Trophoblast cell (in vitro differentiated cells and primary cell): ENCODE data around the gene PXDC1.

Experiments used
- DNase-seq, 2 donors: peaks; one replicate each; pipeline ENCODE4 v3.0.0-alpha.2; 2016
- H2AFZ ChIP-seq: 2 replicates; pipeline ENCODE4 v1.6.1; 2013; ENCODE audit warnings: low read length, moderate library complexity, mild to moderate bottlenecking; ENCODE audit not compliant: insufficient read depth, poor library complexity
- H2AK5ac ChIP-seq: 2 replicates; pipeline ENCODE4 v1.6.1; 2013; ENCODE audit warnings: mild to moderate bottlenecking, low read length
- H2BK120ac ChIP-seq: 2 replicates; pipeline ENCODE4 v1.6.1; 2013; ENCODE audit warnings: low read length, mild to moderate bottlenecking, moderate library complexity; ENCODE audit not compliant: insufficient read depth, poor library complexity
- H2BK12ac ChIP-seq: 2 replicates; pipeline ENCODE4 v1.6.1; 2013; ENCODE audit warnings: mild to moderate bottlenecking, low read length, moderate library complexity
- H2BK5ac ChIP-seq: 2 replicates; pipeline ENCODE4 v1.6.1; 2013; ENCODE audit warnings: low read length, low read depth, moderate library complexity, mild to moderate bottlenecking; ENCODE audit not compliant: poor library complexity
- H3K14ac ChIP-seq: 2 replicates; pipeline ENCODE4 v1.6.1; 2013; ENCODE audit warnings: mild to moderate bottlenecking, low read length
- H3K18ac ChIP-seq: 2 replicates; pipeline ENCODE4 v1.6.1; 2013; ENCODE audit warnings: mild to moderate bottlenecking, low read length
- H3K23ac ChIP-seq: 2 replicates; pipeline ENCODE4 v1.6.1; 2013; ENCODE audit warnings: low read length
- H3K27ac ChIP-seq: 2 replicates; pipeline ENCODE4 v1.5.1; 2013; ENCODE audit warnings: low read depth, mild to moderate bottlenecking, inconsistent platforms, low read length, moderate library complexity
- H3K27me3 ChIP-seq: 2 replicates; pipeline ENCODE4 v1.6.1; 2013; ENCODE audit warnings: inconsistent platforms, mild to moderate bottlenecking, low read length, moderate library complexity; ENCODE audit not compliant: insufficient read depth
- H3K36me3 ChIP-seq, 2 experiments: 1 replicate in 1 of 2; 2 replicates in 1 of 2; pipeline ENCODE4 v1.6.1; 2013; ENCODE audit warnings: low read length in 2 of 2, mild to moderate bottlenecking in 2 of 2, moderate library complexity in 1 of 2; ENCODE audit not compliant: insufficient read depth in 2 of 2, control insufficient read depth in 1 of 2
- H3K4ac ChIP-seq: 2 replicates; pipeline ENCODE4 v1.6.1; 2013; ENCODE audit warnings: low read depth, mild to moderate bottlenecking, low read length, moderate library complexity
- H3K4me1 ChIP-seq, 2 experiments: 1 replicate in 1 of 2; 2 replicates in 1 of 2; pipeline ENCODE4 v1.6.1; 2013; ENCODE audit warnings: low read length in 2 of 2, mild to moderate bottlenecking in 2 of 2, moderate library complexity in 1 of 2; ENCODE audit not compliant: insufficient read depth in 2 of 2, control insufficient read depth in 1 of 2
- H3K4me2 ChIP-seq: 2 replicates; pipeline ENCODE4 v1.6.1; 2013; ENCODE audit warnings: inconsistent platforms, mild to moderate bottlenecking, low read length, moderate library complexity
- H3K4me3 ChIP-seq: 2 replicates; pipeline ENCODE4 v1.5.1; 2013; ENCODE audit warnings: mild to moderate bottlenecking, low read depth, low read length, inconsistent platforms
- H3K79me1 ChIP-seq: one replicate; pipeline ENCODE4 v1.6.1; 2013; ENCODE audit warnings: low read length
- H3K79me2 ChIP-seq: 2 replicates; pipeline ENCODE4 v1.6.1; 2013; ENCODE audit warnings: low read length, mild to moderate bottlenecking; ENCODE audit not compliant: control insufficient read depth, insufficient read depth, poor library complexity
- H3K9ac ChIP-seq: 2 replicates; pipeline ENCODE4 v1.6.1; 2013; ENCODE audit warnings: mild to moderate bottlenecking, low read length
- H3K9me3 ChIP-seq: 2 replicates; pipeline ENCODE4 v1.6.1; 2013; ENCODE audit warnings: low read depth, mild to moderate bottlenecking, control low read depth, inconsistent platforms, low read length; ENCODE audit not compliant: insufficient read depth
- H4K12ac ChIP-seq: 2 replicates; pipeline ENCODE4 v1.6.1; 2013; ENCODE audit warnings: low read depth, mild to moderate bottlenecking, low read length, moderate library complexity
- H4K8ac ChIP-seq: 2 replicates; pipeline ENCODE4 v1.6.1; 2013; ENCODE audit warnings: low read depth, mild to moderate bottlenecking, low read length, moderate library complexity
- H4K91ac ChIP-seq: one replicate; pipeline ENCODE4 v1.6.1; 2013; ENCODE audit warnings: low read depth, mild to moderate bottlenecking, low read length, moderate library complexity
- WGBS: extraction: QIAGEN DNeasy Blood & Tissue Kit; methylation state at CpG from one replicate; pipeline ENCODE4 v1.1.7; 2013; ENCODE audit warnings: missing lambda C conversion rate; ENCODE audit not compliant: insufficient read length, insufficient coverage; ENCODE audit errors: extremely low coverage; 5-methylcytosine and 5-hydroxymethylcytosine counted together

The PXDC1 gene

GRCh38 chr6:3731700-3732099 lies 19.8 kb downstream of the PXDC1 start:
- no peak overlapping the region for H2BK120ac ChIP-seq
- no peak for DNase-seq
- H2AFZ ChIP-seq: no peak overlapping the region
- H3K4me1 ChIP-seq: no peaks in the 10 kb centered on the region
- no peaks in the 10 kb centered on the region for H3K79me1 ChIP-seq
- peaks cover 2% of the 10 kb centered on the region for H3K9me3 ChIP-seq
- H3K4ac ChIP-seq: no peak overlapping the region
- no peak overlapping the region for H3K4me2 ChIP-seq
- no peaks in the 10 kb centered on the region for H3K79me2 ChIP-seq
- H3K36me3 ChIP-seq: peaks cover 48 to 70% of the 10 kb centered on the region in 2 experiments
- no peak overlapping the region for H3K4me3 ChIP-seq
- WGBS: no CpG with 5 or more reads among the region's 7 CpGs
- no peak overlapping the region for H4K8ac ChIP-seq
- H3K23ac ChIP-seq: no peak overlapping the region
- no peaks in the 10 kb centered on the region for H3K27me3 ChIP-seq
- no peak overlapping the region for H3K27ac ChIP-seq
- H2AK5ac ChIP-seq: no peak overlapping the region
- no peak overlapping the region for H3K14ac ChIP-seq
- H3K9ac ChIP-seq: no peak overlapping the region
- no peak overlapping the region for H2BK12ac ChIP-seq
- no peak overlapping the region for H2BK5ac ChIP-seq
- no peak overlapping the region for H4K12ac ChIP-seq
- H4K91ac ChIP-seq: no peak overlapping the region
- H3K18ac ChIP-seq: no peak overlapping the region

GRCh38 chr6:3729603-3730344 lies 21.7 kb downstream of the PXDC1 start:
- no peak overlapping the region for H2BK120ac ChIP-seq
- no peak overlapping the region for H3K27ac ChIP-seq
- no peaks in the 10 kb centered on the region for H3K27me3 ChIP-seq
- H2AFZ ChIP-seq: no peak overlapping the region
- no peak overlapping the region for H2BK12ac ChIP-seq
- H2BK5ac ChIP-seq: no peak overlapping the region
- no peak overlapping the region for H2AK5ac ChIP-seq
- H3K14ac ChIP-seq: no peak overlapping the region
- no peak overlapping the region for H3K4me3 ChIP-seq
- H3K9ac ChIP-seq: no peak overlapping the region
- H3K36me3 ChIP-seq: peaks cover 56 to 74% of the 10 kb centered on the region in 2 experiments
- no peak overlapping the region for H4K12ac ChIP-seq
- H4K8ac ChIP-seq: no peak overlapping the region
- no peak overlapping the region for H3K4ac ChIP-seq
- no peaks in the 10 kb centered on the region for H3K79me1 ChIP-seq
- H3K79me2 ChIP-seq: no peaks in the 10 kb centered on the region
- WGBS: no CpG with 5 or more reads among the region's 9 CpGs
- H4K91ac ChIP-seq: no peak overlapping the region
- no peak overlapping the region for H3K4me2 ChIP-seq
- H3K18ac ChIP-seq: no peak overlapping the region
- no peak for DNase-seq
- H3K4me1 ChIP-seq: peaks cover 0 to under 1% of the 10 kb centered on the region in 2 experiments
- H3K9me3 ChIP-seq: peaks cover 2% of the 10 kb centered on the region
- no peak overlapping the region for H3K23ac ChIP-seq

DNA sequence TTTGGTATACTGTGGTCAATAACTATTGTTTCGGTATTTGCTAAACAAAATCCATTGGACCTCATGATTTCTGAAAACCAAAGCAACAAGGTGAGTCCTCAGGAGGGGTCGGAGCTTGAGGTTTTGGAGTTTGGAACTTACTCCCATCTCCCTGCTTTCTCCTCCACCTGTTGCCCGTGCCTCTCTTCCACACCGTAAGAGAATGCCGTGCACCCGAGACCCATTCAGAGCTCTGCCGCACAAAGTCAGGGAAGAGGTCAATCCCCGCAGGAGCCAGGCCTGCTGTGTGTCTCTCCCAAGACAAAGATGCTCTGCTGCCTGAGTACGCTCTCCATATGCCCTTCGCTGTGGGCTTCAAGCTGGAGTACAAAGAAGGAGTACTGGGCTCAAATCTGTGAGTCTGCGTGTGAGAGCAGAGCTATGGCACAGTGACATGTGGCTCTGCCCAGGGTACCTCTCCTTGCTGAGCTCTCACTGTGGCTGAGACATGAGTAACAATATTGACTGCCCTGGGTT lies 23.9 kb downstream of the PXDC1 start:
- H4K91ac ChIP-seq: no peak overlapping the region
- no peak overlapping the region for H2BK5ac ChIP-seq
- H3K36me3 ChIP-seq: peaks cover 57 to 75% of the 10 kb centered on the region in 2 experiments
- no peak overlapping the region for H2AK5ac ChIP-seq
- H2BK12ac ChIP-seq: no peak overlapping the region
- H3K18ac ChIP-seq: no peak overlapping the region
- H3K4ac ChIP-seq: no peak overlapping the region
- H3K27ac ChIP-seq: no peak overlapping the region
- no peaks in the 10 kb centered on the region for H3K79me2 ChIP-seq
- no peak overlapping the region for H4K12ac ChIP-seq
- H3K4me2 ChIP-seq: no peak overlapping the region
- H4K8ac ChIP-seq: no peak overlapping the region
- H2BK120ac ChIP-seq: no peak overlapping the region
- peaks cover 3% of the 10 kb centered on the region for H3K9me3 ChIP-seq
- H3K23ac ChIP-seq: no peak overlapping the region
- WGBS: no CpG with 5 or more reads among the region's 11 CpGs
- no peaks in the 10 kb centered on the region for H3K27me3 ChIP-seq
- no peak overlapping the region for H3K14ac ChIP-seq
- H3K9ac ChIP-seq: no peak overlapping the region
- no peaks in the 10 kb centered on the region for H3K79me1 ChIP-seq
- peaks cover 0 to 6% of the 10 kb centered on the region in 2 experiments for H3K4me1 ChIP-seq
- no peak for DNase-seq
- H3K4me3 ChIP-seq: no peak overlapping the region
- no peak overlapping the region for H2AFZ ChIP-seq

- H3K4me2 ChIP-seq: no peak overlapping the region
- no peaks in the 10 kb centered on the region for H3K79me2 ChIP-seq
- no peaks in the 10 kb centered on the region for H3K79me1 ChIP-seq
- H3K27me3 ChIP-seq: no peaks in the 10 kb centered on the region
- WGBS: no CpG with 5 or more reads among the region's 5 CpGs
- no peak overlapping the region for H3K4ac ChIP-seq
- H3K9ac ChIP-seq: no peak overlapping the region
- H2BK5ac ChIP-seq: no peak overlapping the region
- no peak overlapping the region for H2AFZ ChIP-seq
- no peak overlapping the region for H4K12ac ChIP-seq
- no peak for DNase-seq
- no peak overlapping the region for H3K27ac ChIP-seq
- no peak overlapping the region for H3K4me3 ChIP-seq
- no peak overlapping the region for H3K14ac ChIP-seq
- H2AK5ac ChIP-seq: no peak overlapping the region
- H3K4me1 ChIP-seq: peaks cover under 1 to 10% of the 10 kb centered on the region in 2 experiments
- no peak overlapping the region for H3K18ac ChIP-seq
- H2BK12ac ChIP-seq: no peak overlapping the region
- peaks cover 3% of the 10 kb centered on the region for H3K9me3 ChIP-seq
- H4K91ac ChIP-seq: no peak overlapping the region
- peaks cover 58 to 75% of the 10 kb centered on the region in 2 experiments for H3K36me3 ChIP-seq
- H4K8ac ChIP-seq: no peak overlapping the region
- no peak overlapping the region for H2BK120ac ChIP-seq
- no peak overlapping the region for H3K23ac ChIP-seq
Observed at GRCh38 chr6:3727036-3727435, 24.5 kb downstream of the PXDC1 start.
